ENCODE results near the gene SSBP3.

SSBP3 gene

GRCh38 chr1:54230507-54231339, 175.5 kb downstream of the SSBP3 start:
- DNase-seq (ENCODE audit: extremely low spot score) = no peak
- CTCF ChIA-PET = no interaction called here
- POLR2A ChIA-PET = no interaction called here
- TF ChIP-seq SUZ12 (IDR thresholded peaks at IDR 0.05) = no peak
- no peak for TF ChIP-seq BHLHE40 (IDR thresholded peaks at IDR 0.05; ENCODE audit: borderline replicate concordance)
- TF ChIP-seq TARDBP (IDR thresholded peaks at IDR 0.05) = no peak
- no peak for TF ChIP-seq FOXA1 (IDR thresholded peaks at IDR 0.05)

DNA sequence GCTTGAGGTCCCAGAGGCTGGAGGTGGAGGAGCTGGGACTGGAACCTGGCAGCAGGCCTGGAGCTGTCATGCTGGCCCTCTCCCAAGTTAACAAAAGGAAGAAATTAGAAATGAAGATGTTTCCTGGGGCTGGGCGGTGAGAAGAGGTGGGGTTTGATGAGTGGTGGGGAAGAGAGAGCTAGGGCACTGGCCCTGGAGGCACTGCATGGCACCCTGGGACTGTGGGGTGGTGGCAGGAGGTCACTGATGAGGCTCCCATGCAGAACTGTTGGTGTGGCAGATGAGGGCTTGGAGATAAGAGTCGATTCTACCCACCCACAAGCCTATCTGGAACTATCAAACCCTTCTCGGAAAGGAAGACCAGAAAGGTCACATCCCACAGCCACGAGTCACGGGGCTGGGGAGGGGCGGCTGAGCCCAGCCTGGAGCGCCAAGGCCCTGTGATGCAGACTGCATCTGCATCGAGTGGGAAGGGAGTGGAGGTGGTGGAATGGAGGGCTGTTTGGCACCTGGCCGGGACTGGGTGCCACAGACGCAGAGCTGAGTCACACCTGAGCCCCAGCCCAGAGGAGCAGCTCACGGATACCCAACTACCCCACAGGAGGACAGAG, 176.8 kb downstream of the SSBP3 start:
- no peak for TF ChIP-seq LEF1 (IDR thresholded peaks at IDR 0.05; ENCODE audit: borderline replicate concordance)
- no peak for TF ChIP-seq PKNOX1 (IDR thresholded peaks at IDR 0.05)
- no peak for TF ChIP-seq NFRKB (IDR thresholded peaks at IDR 0.05)
- no peak for TF ChIP-seq SUZ12 (IDR thresholded peaks at IDR 0.05)
- CTCF ChIA-PET = interaction anchor here (1.3 to 1.5 kb wide), 2 partner anchors 9 to 260 kb away, joined by 3 to 6 read pairs; no protein-coding TSS in a partner anchor
- POLR2A ChIA-PET = interaction anchor here (1.0 kb wide), 1 partner anchor 9 kb away, joined by 4 read pairs; no protein-coding TSS in a partner anchor
- no peak for DNase-seq (ENCODE audit: extremely low spot score)

- ChIA-PET POLR2A (no interaction called here), CTCF (interaction anchor here (1.3 to 1.5 kb wide), 2 partner anchors 8 to 261 kb away, joined by 3 to 6 read pairs; no protein-coding TSS in a partner anchor)
- TF ChIP-seq NFRKB (IDR thresholded peaks at IDR 0.05) (no peak), FOXK2 (IDR thresholded peaks at IDR 0.05) (no peak), FOXA1 (IDR thresholded peaks at IDR 0.05) (no peak), SUZ12 (IDR thresholded peaks at IDR 0.05) (no peak), SP1 (IDR thresholded peaks at IDR 0.05) (no peak), FOXM1 (IDR thresholded peaks at IDR 0.05; ENCODE audit: borderline replicate concordance) (no peak), ELF4 (IDR thresholded peaks at IDR 0.05) (no peak), BHLHE40 (IDR thresholded peaks at IDR 0.05; ENCODE audit: borderline replicate concordance) (no peak), L3MBTL2 (conservative IDR thresholded peaks at IDR 0.05) (no peak), CTBP1 (IDR thresholded peaks at IDR 0.05; ENCODE audit: borderline replicate concordance) (no peak), LEF1 (IDR thresholded peaks at IDR 0.05; ENCODE audit: borderline replicate concordance) (no peak), TARDBP (IDR thresholded peaks at IDR 0.05) (no peak), HDGF (IDR thresholded peaks at IDR 0.05; ENCODE audit: borderline replicate concordance) (no peak), PKNOX1 (IDR thresholded peaks at IDR 0.05) (no peak), ARNT (IDR thresholded peaks at IDR 0.05) (no peak), ZNF384 (IDR thresholded peaks at IDR 0.05) (no peak)
- DNase-seq (ENCODE audit: extremely low spot score) = no peak
These were observed 177.5 kb downstream of the SSBP3 start for GRCh38 chr1:54228638-54229079.

GRCh38 chr1:54227891-54228310, 178.3 kb downstream of the SSBP3 start:
- TF ChIP-seq ARNT (IDR thresholded peaks at IDR 0.05) = no peak
- TF ChIP-seq FOXA1 (IDR thresholded peaks at IDR 0.05) = no peak
- no peak for TF ChIP-seq PKNOX1 (IDR thresholded peaks at IDR 0.05)
- no peak for TF ChIP-seq NFRKB (IDR thresholded peaks at IDR 0.05)
- TF ChIP-seq TARDBP (IDR thresholded peaks at IDR 0.05) = no peak
- TF ChIP-seq SUZ12 (IDR thresholded peaks at IDR 0.05) = no peak
- no peak for TF ChIP-seq ZNF384 (IDR thresholded peaks at IDR 0.05)
- no peak for TF ChIP-seq FOXK2 (IDR thresholded peaks at IDR 0.05)
- no peak for TF ChIP-seq BHLHE40 (IDR thresholded peaks at IDR 0.05; ENCODE audit: borderline replicate concordance)
- TF ChIP-seq LEF1 (IDR thresholded peaks at IDR 0.05; ENCODE audit: borderline replicate concordance) = no peak
- no peak for TF ChIP-seq SP1 (IDR thresholded peaks at IDR 0.05)
- TF ChIP-seq HDGF (IDR thresholded peaks at IDR 0.05; ENCODE audit: borderline replicate concordance) = no peak
- no peak for TF ChIP-seq CTBP1 (IDR thresholded peaks at IDR 0.05; ENCODE audit: borderline replicate concordance)
- TF ChIP-seq L3MBTL2 (conservative IDR thresholded peaks at IDR 0.05) = no peak
- no peak for TF ChIP-seq ELF4 (IDR thresholded peaks at IDR 0.05)
- no peak for TF ChIP-seq FOXM1 (IDR thresholded peaks at IDR 0.05; ENCODE audit: borderline replicate concordance)
- CTCF ChIA-PET = no interaction called here
- POLR2A ChIA-PET = interaction anchor here (0.7 kb wide), 1 partner anchor 178 kb away, joined by 3 read pairs; the partner anchor contains the start of gene SSBP3
- DNase-seq (ENCODE audit: extremely low spot score) = no peak

DNA sequence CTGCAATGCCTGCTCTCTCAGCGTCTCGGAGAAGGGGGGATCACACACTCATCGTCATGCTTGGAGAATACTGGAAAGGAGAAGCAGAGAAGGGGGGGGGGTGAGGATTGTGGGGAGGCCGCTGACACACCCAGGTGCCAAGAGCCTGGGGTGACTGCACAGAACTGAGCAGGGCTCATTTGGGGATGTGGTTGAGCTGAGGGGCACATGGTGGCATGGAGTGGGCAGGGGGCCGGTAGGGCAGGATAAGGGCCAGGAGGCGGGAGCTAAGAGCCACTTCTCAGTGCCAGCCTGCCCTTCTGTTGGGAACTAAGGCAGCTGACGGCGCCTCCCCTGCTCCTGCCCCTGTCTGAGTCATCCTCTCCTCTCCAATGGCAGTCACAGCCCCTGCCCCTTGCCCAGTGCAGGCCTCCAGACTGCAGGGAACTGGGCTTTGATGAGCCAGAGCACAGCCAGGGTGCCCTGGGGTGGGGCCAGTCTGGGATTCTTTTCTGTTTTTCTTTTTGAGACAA, 179.0 kb downstream of the SSBP3 start:
- TF ChIP-seq ELF4 (IDR thresholded peaks at IDR 0.05) (no peak), FOXA1 (IDR thresholded peaks at IDR 0.05) (no peak), HDGF (IDR thresholded peaks at IDR 0.05; ENCODE audit: borderline replicate concordance) (no peak), CTBP1 (IDR thresholded peaks at IDR 0.05; ENCODE audit: borderline replicate concordance) (no peak), TARDBP (IDR thresholded peaks at IDR 0.05) (no peak), SUZ12 (IDR thresholded peaks at IDR 0.05) (no peak), ZNF384 (IDR thresholded peaks at IDR 0.05) (no peak), BHLHE40 (IDR thresholded peaks at IDR 0.05; ENCODE audit: borderline replicate concordance) (no peak), LEF1 (IDR thresholded peaks at IDR 0.05; ENCODE audit: borderline replicate concordance) (no peak), FOXM1 (IDR thresholded peaks at IDR 0.05; ENCODE audit: borderline replicate concordance) (no peak), SP1 (IDR thresholded peaks at IDR 0.05) (no peak), L3MBTL2 (conservative IDR thresholded peaks at IDR 0.05) (no peak), ARNT (IDR thresholded peaks at IDR 0.05) (no peak)
- ChIA-PET POLR2A (interaction anchor here (0.7 kb wide), 1 partner anchor 179 kb away, joined by 3 read pairs; the partner anchor contains the start of gene SSBP3), CTCF (no interaction called here)
- DNase-seq (ENCODE audit: extremely low spot score) = no peak

Measured in HEK293T (cell line).